Measurements from ENCODE around the gene CEBPG. TPM values are rescaled to one million over a fixed set of nuclear protein-coding genes. Genes with fewer than 3 reads are reported as not detected.

The CEBPG gene
- total RNA-seq, 1 donor from 2014 or later = 13.0 TPM

- DNase-seq = no peak
- intact Hi-C loops (cut with micrococcal nuclease) = no loop called here
- TF ChIP-seq CTCF (IDR thresholded peaks at IDR 0.05; ENCODE audit: borderline replicate concordance) = no peak
These were observed 50.7 kb downstream of the CEBPG start for GRCh38 chr19:33424181-33424580.

GRCh38 chr19:33426621-33427361 is 53.3 kb downstream of the CEBPG start:
- no peak for TF ChIP-seq CTCF (IDR thresholded peaks at IDR 0.05; ENCODE audit: borderline replicate concordance)
- no peaks in the 10 kb centered on the region for H3K9me3 ChIP-seq (replicated peaks)
- H3K4me1 ChIP-seq = no peaks in the 10 kb centered on the region
- H3K27me3 ChIP-seq (ENCODE audit: low read depth) = no peaks in the 10 kb centered on the region
- no peak overlapping the region for H3K4me3 ChIP-seq
- DNase-seq = no peak
- intact Hi-C loops (cut with micrococcal nuclease) = no loop called here
- H3K36me3 ChIP-seq = no peaks in the 10 kb centered on the region
- H3K27ac ChIP-seq (replicated peaks) = no peak overlapping the region

More at GRCh38 chr19:33424181-33424580, 50.7 kb downstream of the CEBPG start:
- Histone ChIP-seq H3K27me3 (ENCODE audit: low read depth) (no peaks in the 10 kb centered on the region), H3K4me1 (no peaks in the 10 kb centered on the region), H3K36me3 (no peaks in the 10 kb centered on the region), H3K9me3 (replicated peaks) (no peaks in the 10 kb centered on the region), H3K27ac (replicated peaks) (no peak overlapping the region), H3K4me3 (no peak overlapping the region)

- no peaks in the 10 kb centered on the region for H3K36me3 ChIP-seq
- H3K4me1 ChIP-seq = no peaks in the 10 kb centered on the region
- no peak overlapping the region for H3K4me3 ChIP-seq
- DNase-seq = peak; percentile 6
- intact Hi-C loops (cut with micrococcal nuclease) = no loop called here
- H3K9me3 ChIP-seq (replicated peaks) = no peaks in the 10 kb centered on the region
- no peak for TF ChIP-seq CTCF (IDR thresholded peaks at IDR 0.05; ENCODE audit: borderline replicate concordance)
- no peaks in the 10 kb centered on the region for H3K27me3 ChIP-seq (ENCODE audit: low read depth)
- no peak overlapping the region for H3K27ac ChIP-seq (replicated peaks)
These were observed 54.5 kb downstream of the CEBPG start for GRCh38 chr19:33427801-33428626.

GRCh38 chr19:33428627-33429125 is 55.2 kb downstream of the CEBPG start:
- no peak for TF ChIP-seq CTCF (IDR thresholded peaks at IDR 0.05; ENCODE audit: borderline replicate concordance)
- peak; percentile 4 for DNase-seq
- intact Hi-C loops (cut with micrococcal nuclease) = no loop called here
- no peaks in the 10 kb centered on the region for H3K36me3 ChIP-seq
- no peak overlapping the region for H3K27ac ChIP-seq (replicated peaks)
- H3K27me3 ChIP-seq (ENCODE audit: low read depth) = no peaks in the 10 kb centered on the region
- no peaks in the 10 kb centered on the region for H3K9me3 ChIP-seq (replicated peaks)
- no peaks in the 10 kb centered on the region for H3K4me1 ChIP-seq
- H3K4me3 ChIP-seq = no peak overlapping the region

- H3K27me3 ChIP-seq (ENCODE audit: low read depth) = no peaks in the 10 kb centered on the region
- H3K9me3 ChIP-seq (replicated peaks) = no peaks in the 10 kb centered on the region
- intact Hi-C loops (cut with micrococcal nuclease) = loop anchor here (5.0 kb wide), 1 partner anchor 342 kb away; no protein-coding TSS in a partner anchor
- no peaks in the 10 kb centered on the region for H3K36me3 ChIP-seq
- no peaks in the 10 kb centered on the region for H3K4me1 ChIP-seq
- H3K27ac ChIP-seq (replicated peaks) = no peak overlapping the region
- TF ChIP-seq CTCF (IDR thresholded peaks at IDR 0.05; ENCODE audit: borderline replicate concordance) = no peak
- DNase-seq = peak; percentile 5
- H3K4me3 ChIP-seq = no peak overlapping the region
These were observed 56.6 kb downstream of the CEBPG start for GRCh38 chr19:33429891-33430673.

Measured in left ventricle myocardium inferior (tissue), 1 donor.